GM12875 (cell line): ENCODE data around the gene CAPZA1.

Source experiments
- H3K4me3 ChIP-seq: one replicate; pipeline ENCODE4 v1.5.1; 2011; ENCODE audit warnings: low read depth, low read length, control low read depth
- TF ChIP-seq, protein P1 (sequence below): IDR thresholded peaks from 2 replicates; pipeline ENCODE4 v1.5.1; 2011; ENCODE audit warnings: low read depth, mild to moderate bottlenecking, control low read depth, inconsistent platforms, low read length, moderate library complexity, borderline replicate concordance; ENCODE audit not compliant: insufficient read depth

The CAPZA1 gene

DNA sequence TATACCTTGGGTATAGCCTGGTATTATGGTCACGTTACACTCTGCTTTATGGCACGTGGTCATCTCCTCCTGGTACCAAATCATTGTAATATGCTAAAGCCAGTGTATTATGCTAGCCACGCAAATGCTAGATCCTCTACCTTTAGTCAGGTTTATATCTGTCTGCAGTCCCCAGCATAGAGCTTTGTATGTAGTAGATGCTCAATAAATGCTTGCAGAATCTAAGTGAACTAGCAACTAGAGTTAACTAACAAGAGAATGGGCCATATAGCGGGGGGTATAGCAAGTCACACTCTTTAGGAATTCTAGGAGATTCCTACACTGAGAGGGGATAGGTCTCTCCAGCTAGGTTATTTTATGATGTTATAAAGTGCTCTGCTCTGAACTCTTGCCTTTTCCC lies 57.9 kb downstream of the CAPZA1 start:
- H3K4me3 ChIP-seq, result no peak overlapping the region
- TF ChIP-seq, protein P1, sequence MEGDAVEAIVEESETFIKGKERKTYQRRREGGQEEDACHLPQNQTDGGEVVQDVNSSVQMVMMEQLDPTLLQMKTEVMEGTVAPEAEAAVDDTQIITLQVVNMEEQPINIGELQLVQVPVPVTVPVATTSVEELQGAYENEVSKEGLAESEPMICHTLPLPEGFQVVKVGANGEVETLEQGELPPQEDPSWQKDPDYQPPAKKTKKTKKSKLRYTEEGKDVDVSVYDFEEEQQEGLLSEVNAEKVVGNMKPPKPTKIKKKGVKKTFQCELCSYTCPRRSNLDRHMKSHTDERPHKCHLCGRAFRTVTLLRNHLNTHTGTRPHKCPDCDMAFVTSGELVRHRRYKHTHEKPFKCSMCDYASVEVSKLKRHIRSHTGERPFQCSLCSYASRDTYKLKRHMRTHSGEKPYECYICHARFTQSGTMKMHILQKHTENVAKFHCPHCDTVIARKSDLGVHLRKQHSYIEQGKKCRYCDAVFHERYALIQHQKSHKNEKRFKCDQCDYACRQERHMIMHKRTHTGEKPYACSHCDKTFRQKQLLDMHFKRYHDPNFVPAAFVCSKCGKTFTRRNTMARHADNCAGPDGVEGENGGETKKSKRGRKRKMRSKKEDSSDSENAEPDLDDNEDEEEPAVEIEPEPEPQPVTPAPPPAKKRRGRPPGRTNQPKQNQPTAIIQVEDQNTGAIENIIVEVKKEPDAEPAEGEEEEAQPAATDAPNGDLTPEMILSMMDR, result no peak

DNA sequence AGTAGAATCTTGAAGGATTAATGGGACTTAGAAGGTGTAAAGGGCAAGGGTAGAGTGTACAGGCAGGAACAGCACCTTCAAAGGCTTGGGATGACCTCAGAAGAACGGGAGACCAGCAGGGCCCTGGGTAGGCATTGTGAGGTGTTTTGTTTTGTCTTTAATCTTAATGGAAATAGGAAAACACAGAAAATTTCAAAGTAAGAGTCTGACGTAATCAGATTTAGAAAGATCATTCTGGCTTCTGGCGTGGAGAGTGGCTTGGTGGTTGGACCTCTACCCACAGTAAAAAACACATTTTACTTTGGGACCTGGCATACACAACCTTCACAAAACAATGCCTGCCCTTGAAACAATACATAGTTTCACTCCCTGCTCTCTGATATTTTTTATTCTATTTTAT lies 59.0 kb downstream of the CAPZA1 start:
- H3K4me3 ChIP-seq, result no peak overlapping the region
- TF ChIP-seq, protein P1, result no peak

DNA sequence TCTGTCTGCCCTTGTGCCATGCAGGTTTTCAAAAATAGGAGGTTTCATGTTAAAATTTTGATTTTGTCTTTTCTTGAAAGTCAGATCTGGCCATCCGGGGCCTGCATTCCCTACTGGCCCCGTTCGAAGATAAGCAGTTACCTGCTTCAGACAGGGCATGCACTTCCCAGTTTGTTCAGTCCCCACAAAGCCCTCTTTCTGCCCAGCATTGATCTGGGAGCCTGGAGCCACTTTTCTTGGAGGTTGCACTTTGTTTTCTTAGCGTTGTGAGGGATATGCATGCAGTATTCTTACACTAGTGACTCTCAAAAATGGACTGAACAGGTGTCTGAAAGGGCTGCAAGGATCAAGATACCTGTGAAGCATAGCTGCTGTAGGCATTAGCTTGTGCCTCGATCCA lies 66.3 kb downstream of the CAPZA1 start:
- H3K4me3 ChIP-seq, result no peak overlapping the region
- TF ChIP-seq, protein P1, result no peak

DNA sequence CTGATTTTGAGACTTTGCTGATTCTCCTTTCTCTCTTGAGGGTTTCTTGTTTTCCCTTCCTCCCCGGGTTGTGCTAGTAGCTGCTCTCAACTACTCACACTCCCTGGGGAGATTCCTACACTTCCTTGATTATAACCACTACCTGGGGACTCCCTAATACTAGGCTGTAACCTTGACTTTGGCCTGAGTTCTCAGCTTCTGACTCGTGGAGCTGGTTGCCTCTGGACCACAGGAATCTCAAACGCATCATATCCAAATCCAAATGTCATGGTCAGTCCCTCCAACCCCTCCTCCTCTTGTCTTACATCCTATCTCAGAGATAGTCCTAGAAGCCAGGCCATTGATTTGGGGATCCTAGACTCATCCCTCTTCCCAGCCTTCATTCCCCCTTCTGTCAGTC lies 66.8 kb downstream of the CAPZA1 start:
- TF ChIP-seq, protein P1, result no peak

DNA sequence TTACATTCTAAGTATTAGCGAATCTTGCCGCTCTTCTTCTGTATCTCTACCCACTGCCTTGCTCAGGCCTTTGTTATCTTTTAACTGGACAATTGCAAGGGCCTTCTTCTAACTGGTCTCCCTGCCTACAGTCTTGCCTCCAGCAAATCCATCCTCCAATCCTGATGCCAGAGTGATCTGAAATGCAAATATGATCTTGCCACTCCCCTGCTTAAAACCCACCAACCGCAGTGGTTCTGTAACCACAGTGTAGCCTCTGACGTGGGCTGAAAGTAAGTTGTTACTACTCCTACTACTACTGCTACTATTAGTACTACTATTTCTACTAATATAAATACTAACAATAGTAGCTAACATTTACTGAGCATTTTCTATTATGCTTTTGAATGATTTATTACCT lies 67.2 kb downstream of the CAPZA1 start:
- TF ChIP-seq, protein P1, result no peak
- no peak overlapping the region for H3K4me3 ChIP-seq

More for the DNA sequence above, 66.8 kb downstream of the CAPZA1 start:
- no peak overlapping the region for H3K4me3 ChIP-seq

DNA sequence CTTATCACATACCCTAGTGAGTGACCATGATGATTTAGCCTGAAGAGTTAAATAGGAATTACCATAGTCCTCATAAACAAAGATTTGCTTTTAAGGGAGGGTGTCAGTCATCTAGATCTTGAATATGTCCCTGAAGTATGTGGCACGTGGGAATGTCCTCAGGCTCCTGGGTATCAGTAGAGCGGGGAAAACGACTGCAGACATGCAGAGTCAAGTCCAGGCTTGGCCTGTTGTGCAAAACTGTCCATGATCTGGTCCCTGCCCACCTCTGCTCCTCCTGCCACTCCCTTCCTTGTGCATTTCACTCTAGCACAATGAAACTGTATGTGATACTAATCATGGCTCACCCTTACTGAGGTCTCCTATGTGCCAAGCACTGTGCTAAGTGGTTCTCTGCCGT lies 67.7 kb downstream of the CAPZA1 start:
- H3K4me3 ChIP-seq, result no peak overlapping the region
- TF ChIP-seq, protein P1, result no peak

DNA sequence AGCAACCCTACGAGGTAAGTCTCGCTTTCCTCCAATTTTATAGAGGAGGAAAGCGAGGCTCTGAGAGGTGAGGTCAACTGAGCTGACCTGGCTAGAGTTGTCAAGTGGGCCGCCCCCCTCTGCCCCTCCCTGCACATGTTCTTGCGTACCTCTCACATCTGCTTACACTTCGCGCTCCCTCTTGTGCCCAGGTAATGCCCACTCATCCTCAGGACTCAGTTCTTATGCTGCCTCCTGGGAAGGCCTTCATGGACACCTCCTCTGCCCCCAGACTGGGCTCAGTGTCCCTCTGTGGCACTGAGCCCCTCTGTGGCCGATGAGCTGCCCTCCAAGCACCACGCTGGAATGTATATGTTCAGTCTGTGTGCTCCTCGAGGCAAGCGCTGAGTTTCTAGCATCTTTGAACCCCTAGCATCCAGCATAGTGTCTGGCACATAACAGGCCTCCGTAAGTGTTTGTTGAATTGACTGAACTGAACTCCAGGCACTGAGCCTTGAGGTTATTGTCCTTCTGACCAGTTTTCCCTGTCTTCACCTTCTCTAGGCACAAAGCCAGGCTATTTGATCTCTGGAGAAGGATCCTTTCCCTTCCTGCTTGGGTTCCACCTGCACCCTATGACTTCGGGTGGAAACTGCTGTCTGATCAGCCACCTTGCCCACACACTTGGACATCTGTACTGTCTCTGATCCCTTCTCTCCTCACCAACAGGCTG lies 68.3 kb downstream of the CAPZA1 start:
- TF ChIP-seq, protein P1, result no peak
- H3K4me3 ChIP-seq, result no peak overlapping the region
